Right ventricle myocardium superior (tissue), 1 donor: ENCODE results near the gene DNAJB1. TPM values are rescaled to one million over a fixed set of nuclear protein-coding genes. Genes with fewer than 3 reads are reported as not detected.
"Not testable (repeated sequence)": the region's sequence is repeated elsewhere in the genome, so short reads cannot be mapped to it uniquely, and the experiment has no call there.

ENCODE experiments used
- ATAC-seq: fragments of 200-7000 bp; cut with Tn5 transposase; one replicate; pipeline ENCODE4 v1.9.1; 2020; ENCODE audit warnings: mild to moderate bottlenecking; ENCODE audit not compliant: poor library complexity
- DNase-seq: peaks from one replicate; pipeline ENCODE4 v3.0.0-alpha.2; 2020
- intact Hi-C: fragments of 100-400 bp; cut with DNase I; formaldehyde crosslinking; loops from one replicate; pipeline ENCODE4 v1.11.2; 2022
- total RNA-seq: library from RNA; stranded (reverse); fragmentation: NEBNext Ultra II Directional; extraction: Animal tissue kit (Norgen Biotek cat#: 25700); gene quantifications from one replicate; pipeline ENCODE4 v1.2.1, GENCODE V29; 2021
- donor health status: DM: no; HTN: yes; CAD: no; lungs with severe emphysema.

DNAJB1 gene
- total RNA-seq, 1 donor from 2014 or later, result 43.0 TPM

DNA sequence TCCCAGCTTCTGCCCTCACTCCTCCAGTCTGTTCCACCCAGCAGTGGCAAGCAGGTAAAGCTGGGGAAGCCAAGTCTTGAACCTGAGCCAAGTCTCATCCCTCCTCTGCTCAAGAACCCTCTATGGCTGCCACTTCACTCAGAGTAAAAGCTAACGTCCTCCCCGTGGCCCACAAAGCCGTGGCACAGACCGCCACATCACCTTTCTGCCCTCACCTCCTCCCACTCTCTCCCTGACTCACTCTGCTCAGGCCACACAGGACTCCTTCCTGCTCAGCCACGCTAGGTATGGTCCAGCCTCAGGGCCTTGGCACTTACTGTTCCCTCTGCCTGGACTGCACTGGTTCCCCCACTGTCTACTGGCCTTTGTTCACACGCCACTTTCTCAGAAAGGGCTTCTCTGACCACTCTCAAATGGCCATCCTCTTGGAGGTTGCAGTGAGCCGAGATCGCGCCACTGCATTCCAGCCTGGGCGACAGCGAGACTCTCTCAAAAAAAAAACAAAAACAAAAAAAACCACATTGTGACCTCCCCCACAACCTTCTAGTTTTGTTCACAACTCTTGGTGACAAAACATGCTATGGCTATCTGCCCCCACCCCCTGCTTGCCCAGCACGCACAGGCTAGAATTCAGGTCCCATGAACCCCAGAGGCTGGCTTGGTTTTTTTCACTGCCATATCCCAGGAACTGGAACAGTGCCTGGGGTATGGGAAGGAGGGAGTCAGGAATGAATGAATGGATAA lies 37.9 kb upstream of the DNAJB1 start:
- intact Hi-C loops, result no loop called here
- ATAC-seq (no peak), DNase-seq (no peak)

DNA sequence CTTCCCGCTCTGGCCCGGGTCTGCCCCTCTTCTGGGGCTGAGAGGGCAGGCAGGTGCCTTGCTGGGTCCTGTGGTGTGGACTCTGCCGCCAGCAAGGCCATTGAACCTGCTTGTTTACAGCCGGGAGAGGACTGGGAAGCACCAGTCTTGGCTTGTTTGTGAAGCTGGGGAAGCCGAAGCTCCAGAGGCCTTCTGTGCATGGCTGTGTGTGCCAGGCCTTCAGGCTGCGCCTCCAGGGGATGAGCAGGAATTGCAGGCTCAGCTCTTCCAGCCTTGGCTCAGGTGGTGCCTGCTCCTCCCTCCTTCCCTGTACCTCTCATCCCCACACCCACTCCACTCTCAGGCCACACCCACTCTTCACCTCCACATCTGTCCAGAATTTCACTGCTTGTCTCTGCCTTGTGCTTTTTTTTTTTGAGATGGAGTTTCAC lies 36.2 kb upstream of the DNAJB1 start:
- intact Hi-C loops, result no loop called here
- no peak for ATAC-seq
- DNase-seq, result no peak

DNA sequence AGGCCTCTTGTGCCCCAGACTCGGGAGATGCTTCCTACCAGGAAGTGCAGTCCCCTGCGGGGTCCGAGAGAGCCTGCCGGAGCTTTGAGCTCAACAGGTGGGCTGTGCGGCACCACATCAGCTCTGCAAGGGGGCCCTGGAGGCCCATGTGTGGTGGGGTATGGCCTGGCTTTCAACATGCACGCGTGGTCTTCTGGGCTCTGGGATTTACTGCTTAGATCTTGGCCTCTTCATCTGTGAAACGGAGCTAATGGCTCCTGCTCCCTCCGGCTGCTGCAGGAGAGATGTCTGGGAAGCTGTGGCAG lies 35.7 kb upstream of the DNAJB1 start:
- ATAC-seq, result no peak
- no peak for DNase-seq
- intact Hi-C loops, result no loop called here

DNA sequence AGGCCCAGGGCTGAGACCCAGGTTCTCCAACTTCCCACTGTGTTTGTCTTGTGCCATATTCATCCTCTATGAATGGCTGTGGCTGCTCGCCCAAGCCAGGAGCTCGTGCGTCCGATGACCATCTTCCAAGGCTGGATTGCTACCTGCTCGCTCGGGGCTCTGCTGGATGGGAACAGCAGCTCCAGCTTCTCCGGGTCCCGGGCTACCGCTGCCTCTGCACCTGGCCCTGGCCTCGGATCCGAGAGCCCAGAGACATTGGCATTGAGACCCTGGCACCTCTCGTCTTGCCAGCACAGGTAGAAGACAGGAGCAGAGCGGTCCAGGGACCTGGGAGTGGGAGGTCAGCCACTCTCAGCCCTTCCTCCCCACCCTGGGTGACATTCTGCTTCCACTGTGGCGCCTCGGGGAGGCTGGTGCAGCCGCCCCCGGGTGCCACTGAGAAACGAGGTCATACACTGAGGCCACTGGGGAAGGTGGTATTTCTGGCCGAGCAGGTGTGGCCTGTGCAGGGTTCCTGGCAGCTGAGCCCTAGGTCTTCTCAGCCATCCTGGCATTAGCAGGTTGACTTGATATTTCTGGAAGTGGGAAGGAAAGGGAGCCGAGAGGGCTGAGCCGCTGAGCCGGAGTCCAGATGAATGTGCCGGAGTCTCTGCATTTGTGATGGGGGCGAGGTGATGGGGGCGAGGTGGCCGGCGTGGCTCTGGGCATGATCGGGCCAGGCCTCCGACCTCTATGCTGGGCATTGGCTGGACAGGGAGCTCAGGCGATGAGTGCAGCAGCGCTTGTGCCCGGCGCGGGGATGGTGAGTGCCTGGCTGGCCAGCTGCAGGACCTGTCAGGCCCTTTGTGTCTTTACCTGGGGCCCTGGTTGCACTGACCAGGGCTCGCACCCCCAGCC lies 35.1 kb upstream of the DNAJB1 start:
- DNase-seq (no peak), ATAC-seq (no peak)
- intact Hi-C loops, result no loop called here

DNA sequence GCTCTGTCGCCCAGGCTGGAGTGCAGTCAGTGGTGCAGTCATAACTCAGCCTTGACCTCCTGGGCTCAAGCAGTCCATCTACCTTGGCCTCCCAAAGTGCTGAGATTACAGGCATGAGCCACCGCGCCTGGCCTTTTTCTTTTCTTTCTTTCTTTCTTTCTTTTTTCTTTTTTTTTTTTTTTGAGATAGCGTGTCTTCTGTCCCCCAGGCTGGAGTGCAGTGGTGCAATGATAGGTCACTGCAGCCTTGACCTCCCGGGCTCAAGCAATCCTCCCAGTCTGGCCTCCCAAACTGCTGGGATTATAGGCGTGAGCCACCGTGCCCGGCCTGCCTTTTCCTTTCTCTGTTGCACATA lies 33.8 kb upstream of the DNAJB1 start:
- not testable (repeated sequence) for ATAC-seq, DNase-seq

DNA sequence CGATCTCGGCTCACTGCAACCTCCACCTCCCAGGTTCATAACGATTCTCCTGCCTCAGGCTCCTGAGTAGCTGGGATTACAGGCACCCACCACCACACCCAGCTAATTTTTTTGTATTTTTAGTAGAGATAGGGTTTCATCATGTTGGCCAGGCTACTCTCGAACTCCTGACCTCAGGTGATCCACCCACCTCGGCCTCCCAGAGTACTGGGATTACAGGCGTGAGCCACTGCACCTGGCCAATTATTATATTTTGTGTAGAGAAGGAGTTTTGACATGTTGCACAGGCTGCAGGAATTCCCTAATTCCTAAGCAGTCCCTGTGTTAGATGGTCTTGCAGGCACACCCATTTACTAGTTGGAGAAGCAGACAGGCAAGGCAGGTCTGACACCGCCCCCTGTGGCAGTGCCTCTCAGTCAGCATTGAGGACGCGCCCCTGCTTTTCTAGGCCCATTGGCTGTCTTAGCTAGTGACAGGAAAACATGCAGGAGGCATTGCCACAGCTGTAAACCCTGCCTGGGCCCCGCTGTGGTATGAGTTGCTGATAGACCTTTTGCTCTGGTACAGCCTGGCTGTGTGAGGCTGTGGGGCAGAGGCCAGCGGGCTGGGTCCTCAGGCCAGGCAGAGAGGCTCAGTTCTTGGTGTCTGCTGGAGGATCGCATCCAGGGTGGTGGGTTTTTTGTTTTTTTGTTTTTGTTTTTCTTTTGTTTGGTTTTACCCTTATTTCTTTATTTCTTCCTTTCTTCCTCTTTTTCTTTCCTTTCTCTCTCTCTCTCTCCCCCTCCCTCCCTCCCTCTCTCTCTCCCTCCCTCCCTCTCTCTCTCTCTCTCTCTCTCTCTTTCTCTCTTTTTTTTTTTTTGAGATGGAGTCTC lies 33.2 kb upstream of the DNAJB1 start:
- ATAC-seq, result peak; percentile 76
- intact Hi-C loops, result not testable (repeated sequence)

More for the DNA sequence above, 33.8 kb upstream of the DNAJB1 start:
- intact Hi-C loops, result not testable (repeated sequence)

DNA sequence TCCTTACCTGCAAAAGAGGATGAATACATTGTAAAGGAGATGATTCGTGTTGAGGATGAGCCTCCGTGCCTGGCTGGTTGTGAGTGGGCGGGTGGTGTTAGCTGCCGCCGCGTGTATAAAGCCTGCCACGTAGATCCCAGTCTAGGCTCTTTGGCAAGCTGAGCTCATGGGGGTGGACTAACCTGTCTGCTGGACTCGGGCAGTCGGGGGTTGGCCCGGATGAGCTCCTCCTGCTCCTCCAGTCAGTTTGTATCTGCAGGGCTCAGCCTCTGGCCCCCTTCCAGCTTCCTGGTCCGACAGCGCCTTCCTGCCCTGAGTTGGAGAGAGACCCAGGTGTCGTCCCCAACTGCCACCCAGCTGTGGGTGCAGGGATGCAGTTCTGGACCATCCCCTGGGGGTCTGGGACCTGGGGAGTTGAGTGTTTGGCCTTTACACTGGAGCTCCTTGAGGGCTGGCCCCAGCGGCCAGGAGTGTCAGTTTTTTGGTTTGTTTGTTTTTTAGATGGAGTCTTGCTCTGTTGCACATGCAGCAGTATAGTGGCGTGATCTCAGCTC lies 32.1 kb upstream of the DNAJB1 start:
- DNase-seq, result no peak
- no peak for ATAC-seq

More for the DNA sequence above, 33.2 kb upstream of the DNAJB1 start:
- DNase-seq, result peak; percentile 79

DNA sequence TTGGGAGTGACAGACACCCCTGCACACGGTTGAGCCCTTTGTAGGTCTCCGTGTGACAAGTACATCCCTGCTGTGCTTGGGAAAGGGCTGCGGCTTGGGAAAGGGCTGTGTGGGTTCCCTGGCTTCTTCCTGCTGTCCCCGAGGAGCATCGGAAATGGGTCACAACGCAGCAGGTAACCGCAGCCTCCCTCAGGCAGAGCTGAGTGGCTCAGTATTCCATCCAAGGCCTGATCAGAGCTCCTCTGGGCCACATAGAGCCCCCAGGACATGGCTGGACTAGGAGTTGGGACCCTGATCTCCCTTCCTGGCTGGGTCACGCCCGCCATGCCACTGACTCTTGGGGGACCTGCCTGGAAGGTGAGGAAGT lies 27.5 kb upstream of the DNAJB1 start:
- ATAC-seq (no peak), DNase-seq (no peak)
- intact Hi-C loops, result no loop called here

More for the DNA sequence above, 32.1 kb upstream of the DNAJB1 start:
- intact Hi-C loops, result no loop called here

DNA sequence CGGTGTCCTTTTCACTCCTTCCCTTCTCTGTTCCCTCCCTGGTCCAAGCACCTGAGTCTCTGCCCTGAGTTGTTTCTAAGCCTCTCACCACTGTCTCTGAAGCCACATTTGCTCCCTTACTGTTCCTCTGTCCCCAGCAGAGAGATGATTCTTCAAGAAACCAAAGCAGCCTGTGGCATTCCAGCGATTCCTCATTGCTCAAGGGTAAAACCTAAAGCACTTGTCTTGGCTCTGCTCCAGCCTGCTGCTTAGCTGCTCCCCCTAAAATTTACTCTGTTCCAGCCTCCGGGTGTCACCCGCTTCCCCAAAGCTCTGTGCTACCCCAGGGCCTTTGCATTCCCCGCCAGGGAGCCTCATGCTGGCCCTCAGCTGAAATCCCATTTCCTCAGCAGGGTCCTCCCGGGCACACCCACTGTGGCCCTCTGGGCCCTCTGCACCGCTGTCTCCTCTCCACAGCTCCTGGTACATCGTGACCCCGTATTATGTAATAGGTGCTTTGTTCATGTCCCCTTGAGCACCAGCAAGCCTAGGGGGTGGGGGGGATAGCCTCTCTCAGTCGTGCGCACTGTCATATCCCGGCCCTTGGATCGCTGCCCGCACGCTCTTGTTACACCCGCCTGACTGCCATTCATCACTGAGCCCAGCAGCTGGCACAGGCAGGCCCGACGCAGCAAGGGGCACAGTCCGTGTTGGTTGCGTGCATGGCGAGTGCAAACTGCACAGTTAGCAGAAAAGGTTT lies 26.9 kb upstream of the DNAJB1 start:
- intact Hi-C loops, result no loop called here
- DNase-seq (peak; percentile 83), ATAC-seq (peak; percentile 89)

DNA sequence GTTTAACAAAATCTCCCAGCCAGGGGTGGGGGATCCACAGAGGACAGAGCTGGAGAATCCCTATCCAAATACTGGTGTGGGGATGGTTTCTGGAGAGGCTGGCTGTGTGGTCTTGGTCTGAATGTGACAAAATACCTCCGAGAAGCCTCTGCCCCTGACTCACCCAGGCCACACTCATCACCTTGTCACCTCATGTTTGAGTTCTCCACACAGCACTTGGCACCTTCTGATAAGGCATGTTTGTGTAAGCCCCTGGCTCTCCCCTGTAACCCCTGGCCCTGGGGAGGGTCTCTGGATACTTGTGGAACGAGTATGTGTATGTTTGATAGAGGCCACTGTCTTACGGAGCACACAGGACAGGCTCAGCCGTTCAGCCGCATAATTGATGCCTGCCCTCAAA lies 25.9 kb upstream of the DNAJB1 start:
- intact Hi-C loops, result no loop called here
- ATAC-seq (no peak), DNase-seq (no peak)

DNA sequence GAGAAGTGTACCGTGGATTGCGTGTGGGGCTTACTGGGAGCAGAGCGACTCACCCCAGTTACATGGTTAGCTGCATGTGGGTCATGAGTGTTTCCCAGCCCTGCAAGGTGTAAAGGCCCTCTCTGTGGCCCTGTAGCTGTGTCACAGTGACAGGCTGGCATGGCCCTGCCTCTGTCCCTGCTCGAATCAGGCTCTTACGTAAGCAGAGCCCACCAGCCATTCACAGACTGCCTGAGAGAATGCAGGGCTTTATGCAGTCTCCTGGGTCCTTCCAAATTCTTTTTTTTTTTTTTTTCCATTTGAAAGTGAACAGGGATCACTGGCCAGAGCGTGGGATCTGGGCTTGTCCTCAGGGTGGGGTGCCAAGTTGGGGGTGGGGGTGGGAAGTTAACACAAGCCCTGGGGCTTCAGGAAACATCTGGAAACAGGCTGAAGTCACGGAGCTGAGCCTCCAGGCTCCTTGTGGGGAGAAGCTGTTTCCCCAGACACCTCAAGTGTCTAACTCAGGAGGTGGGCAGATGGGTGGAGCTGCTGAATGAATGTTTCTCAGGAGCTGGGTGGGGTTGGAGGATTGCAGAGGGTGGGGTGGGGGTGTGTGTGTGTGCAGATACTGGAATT lies 24.6 kb upstream of the DNAJB1 start:
- ATAC-seq (peak; percentile 14), DNase-seq (no peak)
- intact Hi-C loops, result no loop called here

DNA sequence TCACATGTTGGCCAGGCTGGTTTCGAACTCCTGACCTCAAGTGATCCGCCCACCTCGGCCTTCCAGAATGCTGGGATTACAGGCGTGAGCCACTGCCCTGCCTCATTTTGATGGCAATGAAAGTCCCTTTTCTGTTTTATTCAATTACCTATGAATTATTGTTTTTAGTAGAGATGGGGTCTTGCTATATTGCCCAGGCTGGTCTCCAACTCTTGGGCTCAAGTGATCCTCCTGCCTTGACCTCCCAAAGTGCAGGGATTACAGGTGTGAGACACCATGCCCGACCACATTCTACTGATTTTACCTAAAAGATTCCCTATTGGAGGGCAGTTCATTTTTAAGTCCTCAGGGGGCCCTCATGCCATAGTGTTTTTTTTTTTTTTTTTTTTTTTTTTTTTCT lies 23.8 kb upstream of the DNAJB1 start:
- ATAC-seq, intact Hi-C loops, DNase-seq: not testable (repeated sequence)

DNA sequence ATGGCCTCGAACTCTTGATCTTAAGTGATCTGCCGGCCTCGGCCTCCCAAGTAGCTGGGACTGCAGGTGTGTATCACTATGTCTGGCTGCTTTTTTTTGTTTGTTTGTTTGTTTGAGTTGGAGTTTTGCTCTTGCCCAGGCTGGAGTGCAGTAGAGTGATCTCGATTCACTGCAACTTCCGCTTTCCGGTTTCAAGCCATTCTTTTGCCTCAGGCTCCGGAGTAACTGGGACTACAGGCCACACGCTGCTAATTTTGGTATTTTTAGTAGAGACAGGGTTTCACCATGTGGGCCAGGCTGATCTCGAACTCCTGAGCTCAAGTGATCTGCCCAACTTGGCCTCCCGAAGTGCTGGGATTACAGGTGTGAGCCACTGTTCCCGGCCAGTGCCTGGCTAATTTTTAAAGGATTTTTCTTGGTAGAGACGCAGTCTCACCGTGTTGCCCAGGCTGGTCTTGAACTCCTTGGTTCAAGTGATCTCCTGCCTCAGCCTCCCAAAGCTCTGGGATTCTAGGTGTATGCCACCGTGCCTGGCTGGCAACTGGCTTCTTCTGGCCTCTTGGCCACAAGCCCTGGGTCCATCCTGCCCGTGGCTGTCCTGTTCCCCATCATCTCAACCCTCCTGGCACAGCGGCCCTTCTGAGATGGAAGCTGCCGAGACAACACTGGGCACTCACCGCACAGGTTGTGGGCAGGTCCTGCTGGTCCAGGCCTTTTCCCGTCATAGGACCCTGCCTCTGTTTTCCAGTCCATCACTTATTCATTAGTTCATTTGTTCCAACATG lies 22.7 kb upstream of the DNAJB1 start:
- ATAC-seq (no peak), DNase-seq (no peak)
- intact Hi-C loops, result no loop called here

DNA sequence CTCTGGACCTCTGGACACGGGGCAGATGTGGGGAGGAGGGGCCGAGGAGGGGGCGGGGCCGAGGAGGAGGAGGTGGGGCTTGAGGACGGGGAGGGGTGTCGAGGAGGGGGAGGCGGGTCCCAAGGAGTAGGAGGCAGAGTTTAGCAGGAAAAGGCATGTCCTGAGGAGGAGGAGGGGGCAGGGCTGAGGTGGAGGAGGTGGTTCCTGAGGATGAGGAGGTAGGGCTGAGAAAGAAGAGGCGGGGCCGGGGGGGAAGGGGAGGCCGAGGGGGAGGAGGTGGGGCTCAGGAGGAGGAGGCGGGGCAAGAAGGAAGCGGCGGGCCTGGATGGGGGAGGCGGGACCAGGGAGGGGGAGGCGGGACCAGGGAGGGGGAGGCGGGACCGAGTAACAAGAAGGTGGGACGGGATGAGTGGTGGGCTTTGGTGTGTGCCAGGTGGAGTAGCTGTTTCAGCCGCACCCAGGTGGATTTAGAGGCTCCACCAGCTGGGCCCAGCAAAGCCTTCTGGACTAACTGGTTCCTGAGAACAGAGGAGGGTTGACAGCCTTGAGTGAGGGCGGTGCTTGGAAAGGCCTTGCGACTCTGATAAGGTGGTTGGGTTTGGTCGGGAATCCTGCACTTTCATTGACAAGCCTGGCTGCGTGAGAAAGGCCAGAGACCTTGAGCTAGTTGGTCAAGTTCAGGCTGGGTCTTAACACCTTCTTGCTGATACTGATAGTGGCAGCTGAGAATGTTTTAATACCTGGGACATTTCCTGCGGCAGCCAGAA lies 18.9 kb upstream of the DNAJB1 start:
- peak; percentile 79 for DNase-seq

DNA sequence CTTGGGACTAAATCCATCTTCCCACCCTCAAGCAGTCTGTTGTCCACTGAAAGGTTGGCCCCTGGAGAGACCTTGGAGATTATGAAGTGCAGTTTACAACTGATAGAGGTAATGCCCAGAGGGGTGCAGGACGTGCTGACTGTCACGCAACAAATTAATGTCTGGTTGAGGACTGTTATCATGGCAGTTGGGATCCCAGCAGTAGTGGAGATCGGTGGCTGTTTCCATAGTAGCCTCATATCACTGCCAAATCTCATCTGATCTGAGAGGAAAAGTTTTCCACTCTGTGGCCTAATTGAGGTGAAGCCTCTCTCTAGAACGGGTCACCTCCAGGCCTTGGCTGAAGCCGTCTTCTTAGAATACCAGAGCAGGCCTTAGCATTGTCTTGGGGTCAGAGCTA lies 15.3 kb upstream of the DNAJB1 start:
- DNase-seq, result no peak
- ATAC-seq, result no peak
- intact Hi-C loops, result no loop called here

More for the DNA sequence above, 18.9 kb upstream of the DNAJB1 start:
- intact Hi-C loops, result no loop called here
- ATAC-seq, result peak; percentile 71

DNA sequence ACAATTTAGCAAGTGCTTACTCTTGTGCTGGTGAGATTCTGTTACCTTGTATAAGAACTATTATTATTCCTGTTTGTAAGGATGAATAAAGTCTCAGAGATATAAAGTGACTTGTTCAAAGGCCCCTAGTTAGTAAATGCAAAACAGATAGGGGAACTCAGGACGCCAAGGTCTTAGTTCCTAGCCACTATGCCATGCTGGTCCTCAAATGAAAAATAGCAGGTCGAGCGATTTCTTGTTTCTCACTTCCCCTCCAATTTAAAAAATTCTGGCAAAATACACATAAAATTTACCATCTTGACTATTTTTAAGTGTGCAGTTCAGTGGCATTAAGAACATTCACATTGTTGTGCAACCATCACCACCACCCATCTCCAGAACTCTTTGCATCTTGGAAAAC lies 12.3 kb upstream of the DNAJB1 start:
- intact Hi-C loops, result no loop called here

DNA sequence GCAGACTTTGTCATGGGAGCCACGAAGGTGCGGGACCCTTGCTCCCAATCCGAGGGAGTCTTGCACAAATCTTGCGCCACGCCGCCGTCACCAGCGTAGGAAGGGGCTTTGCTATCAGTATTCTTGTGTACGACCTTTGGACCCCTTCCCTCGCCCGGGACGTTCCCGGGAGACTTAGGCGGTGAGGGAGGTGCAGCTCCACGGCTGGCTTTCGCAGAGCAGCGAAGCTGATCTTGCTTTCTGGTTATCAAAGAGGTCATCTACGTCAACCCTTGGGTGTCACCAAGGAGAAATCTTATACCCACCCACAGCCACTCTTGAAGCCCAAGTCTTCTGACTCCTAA lies 11.8 kb upstream of the DNAJB1 start:
- intact Hi-C loops, result no loop called here
- ATAC-seq, result peak; percentile 2
- DNase-seq, result no peak

More for the DNA sequence above, 12.3 kb upstream of the DNAJB1 start:
- DNase-seq, result no peak
- ATAC-seq, result no peak
